Chondrocyte (in vitro differentiated cells): ENCODE measurements around the gene PRAF2. TPM values are rescaled to one million over a fixed set of nuclear protein-coding genes. Genes with fewer than 3 reads are reported as not detected.

Experiments
- DNase-seq: peaks from one replicate; pipeline ENCODE4 v3.0.0; 2021; ENCODE audit warnings: mixed read lengths, low spot score
- H3K27ac Mint-ChIP-seq: one replicate; pipeline ENCODE4 v1.8.0; 2021; ENCODE audit warnings: mild to moderate bottlenecking, moderate library complexity, mixed read lengths; ENCODE audit not compliant: unreplicated experiment
- H3K27me3 Mint-ChIP-seq: 2 replicates; pipeline ENCODE4 v1.8.0; 2021; ENCODE audit warnings: low read depth, mixed read lengths
- H3K36me3 Mint-ChIP-seq: 2 replicates; pipeline ENCODE4 v1.8.0; 2021; ENCODE audit warnings: low read depth, mixed read lengths
- H3K4me1 Mint-ChIP-seq: 2 replicates; pipeline ENCODE4 v1.8.0; 2021; ENCODE audit warnings: low read depth, mild to moderate bottlenecking, mixed read lengths
- H3K4me3 Mint-ChIP-seq: one replicate; pipeline ENCODE4 v1.8.0; 2021; ENCODE audit warnings: mild to moderate bottlenecking, moderate library complexity, mixed read lengths; ENCODE audit not compliant: unreplicated experiment
- H3K9me3 Mint-ChIP-seq: 2 replicates; pipeline ENCODE4 v1.8.0; 2021; ENCODE audit warnings: low read depth, mixed read lengths
- total RNA-seq: library from RNA; stranded (reverse); gene quantifications from 3 replicates; pipeline ENCODE4 v1.2.1, GENCODE V29; 2021
- TF ChIP-seq, protein P1 (sequence below): fragments of 200-600 bp; sonication (generic); IDR thresholded peaks from 2 replicates; pipeline ENCODE4 v1.5.0; 2021; ENCODE audit warnings: antibody characterized with exemption, mild to moderate bottlenecking, moderate library complexity

Gene PRAF2
- total RNA-seq, 1 donor from 2014 or later: 51.9 TPM

DNA sequence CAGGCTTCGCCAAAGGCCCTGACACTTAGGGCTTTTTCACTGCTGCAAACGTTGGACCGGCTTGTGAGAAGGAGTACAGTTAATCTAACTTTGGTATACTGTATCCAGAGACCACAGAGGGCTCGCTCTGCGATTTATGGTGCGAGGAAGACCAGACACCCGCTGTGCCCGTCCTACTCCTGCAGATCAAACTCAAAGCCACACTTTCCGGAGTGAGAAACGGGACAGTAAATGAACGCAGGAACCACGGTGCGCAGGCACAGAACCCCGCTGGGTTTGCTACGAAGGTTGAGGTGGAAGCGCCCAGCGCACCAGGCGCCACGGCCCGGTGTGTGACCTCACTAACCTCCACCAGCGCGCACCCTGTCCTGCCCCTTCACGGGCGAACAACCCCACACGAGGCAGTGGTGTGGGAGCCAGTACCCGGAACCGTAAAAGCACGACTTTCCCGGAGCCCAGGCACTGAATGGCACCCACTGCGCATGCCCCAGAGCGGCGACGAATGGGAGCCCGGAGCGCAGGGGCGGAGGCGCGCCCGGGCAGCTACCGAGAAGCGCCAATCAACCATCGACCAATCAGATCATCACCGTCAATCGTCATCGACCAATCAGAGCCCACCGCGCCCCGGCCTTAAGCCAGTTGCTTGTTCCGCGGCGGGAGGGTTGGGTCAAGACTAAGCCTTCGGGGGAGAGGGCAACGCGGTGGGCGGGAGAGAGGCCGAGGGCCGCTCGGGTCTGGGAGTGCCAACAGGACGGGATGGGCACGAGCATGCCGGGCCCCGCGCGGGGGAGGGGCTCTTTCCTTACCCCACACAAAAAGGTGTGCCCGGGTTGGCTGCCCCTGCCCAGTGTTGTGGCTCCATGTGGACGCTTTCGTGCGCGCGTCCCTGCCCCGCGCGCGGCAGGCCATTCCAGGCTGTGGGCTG, 27.2 kb upstream of the PRAF2 start:
- H3K4me1 Mint-ChIP-seq: peaks cover 12% of the 10 kb centered on the region
- H3K27ac Mint-ChIP-seq: peak overlapping the region; percentile 83
- H3K36me3 Mint-ChIP-seq: peaks cover 2% of the 10 kb centered on the region
- peak; percentile 96 for DNase-seq
- peaks cover 2% of the 10 kb centered on the region for H3K9me3 Mint-ChIP-seq
- peak overlapping the region; percentile 79 for H3K4me3 Mint-ChIP-seq
- TF ChIP-seq, protein P1, sequence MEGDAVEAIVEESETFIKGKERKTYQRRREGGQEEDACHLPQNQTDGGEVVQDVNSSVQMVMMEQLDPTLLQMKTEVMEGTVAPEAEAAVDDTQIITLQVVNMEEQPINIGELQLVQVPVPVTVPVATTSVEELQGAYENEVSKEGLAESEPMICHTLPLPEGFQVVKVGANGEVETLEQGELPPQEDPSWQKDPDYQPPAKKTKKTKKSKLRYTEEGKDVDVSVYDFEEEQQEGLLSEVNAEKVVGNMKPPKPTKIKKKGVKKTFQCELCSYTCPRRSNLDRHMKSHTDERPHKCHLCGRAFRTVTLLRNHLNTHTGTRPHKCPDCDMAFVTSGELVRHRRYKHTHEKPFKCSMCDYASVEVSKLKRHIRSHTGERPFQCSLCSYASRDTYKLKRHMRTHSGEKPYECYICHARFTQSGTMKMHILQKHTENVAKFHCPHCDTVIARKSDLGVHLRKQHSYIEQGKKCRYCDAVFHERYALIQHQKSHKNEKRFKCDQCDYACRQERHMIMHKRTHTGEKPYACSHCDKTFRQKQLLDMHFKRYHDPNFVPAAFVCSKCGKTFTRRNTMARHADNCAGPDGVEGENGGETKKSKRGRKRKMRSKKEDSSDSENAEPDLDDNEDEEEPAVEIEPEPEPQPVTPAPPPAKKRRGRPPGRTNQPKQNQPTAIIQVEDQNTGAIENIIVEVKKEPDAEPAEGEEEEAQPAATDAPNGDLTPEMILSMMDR: no peak
- no peaks in the 10 kb centered on the region for H3K27me3 Mint-ChIP-seq

DNA sequence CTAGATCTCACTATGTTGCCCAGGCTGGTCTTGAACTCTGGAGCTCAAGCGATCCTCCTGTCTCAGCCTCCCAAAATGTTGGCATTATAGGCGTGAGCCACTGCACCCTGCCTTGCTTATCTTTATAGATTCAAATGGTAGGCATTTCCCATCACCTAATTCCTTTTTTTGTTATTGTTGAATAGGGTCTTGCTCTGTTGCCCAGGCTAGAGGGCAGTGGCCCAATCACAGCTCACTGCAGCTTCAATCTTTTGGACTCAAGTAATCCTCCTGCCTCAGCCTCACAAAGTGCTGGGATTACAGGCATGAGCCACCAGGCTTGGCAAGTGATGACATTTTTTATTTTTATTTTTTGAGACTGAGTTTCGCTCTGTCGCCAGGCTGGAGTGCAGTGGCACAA, 22.6 kb upstream of the PRAF2 start:
- no peaks in the 10 kb centered on the region for H3K27me3 Mint-ChIP-seq
- H3K4me1 Mint-ChIP-seq: peaks cover 8% of the 10 kb centered on the region
- no peak overlapping the region for H3K27ac Mint-ChIP-seq
- H3K36me3 Mint-ChIP-seq: peaks cover 2% of the 10 kb centered on the region
- H3K9me3 Mint-ChIP-seq: peaks cover 3% of the 10 kb centered on the region
- no peak overlapping the region for H3K4me3 Mint-ChIP-seq
- DNase-seq: no peak
- TF ChIP-seq, protein P1: no peak

DNA sequence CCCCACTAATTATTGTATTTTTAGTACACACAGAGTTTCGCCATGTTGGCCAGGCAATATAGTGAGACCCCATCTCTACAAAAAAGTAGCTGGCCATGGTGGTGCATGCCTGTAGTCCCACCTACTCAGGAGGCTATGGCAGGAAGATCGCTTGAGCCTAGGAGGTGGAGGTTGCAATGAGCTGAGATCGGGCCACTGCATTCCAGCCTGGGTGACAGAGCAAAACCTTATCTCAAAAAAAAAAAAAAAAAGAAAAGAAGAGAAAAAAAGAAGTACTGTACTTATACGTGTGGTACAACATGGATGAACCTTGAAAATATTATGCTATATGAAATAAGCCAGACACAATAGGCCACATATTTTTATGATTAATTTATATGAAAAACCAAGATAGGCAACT, 15.8 kb upstream of the PRAF2 start:
- DNase-seq: no peak
- H3K9me3 Mint-ChIP-seq: no peaks in the 10 kb centered on the region
- H3K27me3 Mint-ChIP-seq: no peaks in the 10 kb centered on the region
- TF ChIP-seq, protein P1: no peak
- H3K36me3 Mint-ChIP-seq: no peaks in the 10 kb centered on the region
- H3K4me3 Mint-ChIP-seq: no peak overlapping the region
- no peak overlapping the region for H3K27ac Mint-ChIP-seq
- no peaks in the 10 kb centered on the region for H3K4me1 Mint-ChIP-seq

DNA sequence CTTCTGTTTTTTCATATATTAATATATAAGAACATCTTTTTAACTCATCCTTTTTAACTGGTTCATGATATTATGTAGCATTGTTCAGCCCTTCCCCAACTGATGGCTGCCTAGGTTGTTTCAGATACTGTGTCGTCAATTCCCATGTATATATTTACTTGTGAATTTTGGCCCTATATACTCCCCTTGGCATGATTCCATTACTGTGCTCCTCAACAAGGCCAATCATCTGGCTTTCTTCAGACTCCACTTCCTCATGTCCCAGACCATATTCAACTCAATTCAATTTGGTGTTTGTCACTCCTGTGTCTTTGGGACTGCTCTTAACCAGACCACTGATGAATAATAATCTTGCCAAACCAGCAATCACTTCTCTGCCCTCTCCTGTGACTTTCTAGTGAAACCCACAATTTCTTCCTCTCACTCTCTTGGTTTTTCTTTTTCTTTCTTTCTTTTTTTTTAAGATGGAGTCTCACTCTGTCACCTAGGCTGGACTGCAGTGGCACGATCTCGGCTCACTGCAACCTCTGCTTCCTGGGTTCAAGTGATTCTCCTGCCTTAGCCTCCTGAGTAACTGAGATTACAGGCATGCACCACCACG, 8.6 kb upstream of the PRAF2 start:
- Mint-ChIP-seq H3K27ac (no peak overlapping the region), H3K4me3 (no peak overlapping the region), H3K27me3 (no peaks in the 10 kb centered on the region), H3K36me3 (no peaks in the 10 kb centered on the region), H3K4me1 (peaks cover 11% of the 10 kb centered on the region), H3K9me3 (no peaks in the 10 kb centered on the region)
- TF ChIP-seq, protein P1: no peak
- DNase-seq: no peak

DNA sequence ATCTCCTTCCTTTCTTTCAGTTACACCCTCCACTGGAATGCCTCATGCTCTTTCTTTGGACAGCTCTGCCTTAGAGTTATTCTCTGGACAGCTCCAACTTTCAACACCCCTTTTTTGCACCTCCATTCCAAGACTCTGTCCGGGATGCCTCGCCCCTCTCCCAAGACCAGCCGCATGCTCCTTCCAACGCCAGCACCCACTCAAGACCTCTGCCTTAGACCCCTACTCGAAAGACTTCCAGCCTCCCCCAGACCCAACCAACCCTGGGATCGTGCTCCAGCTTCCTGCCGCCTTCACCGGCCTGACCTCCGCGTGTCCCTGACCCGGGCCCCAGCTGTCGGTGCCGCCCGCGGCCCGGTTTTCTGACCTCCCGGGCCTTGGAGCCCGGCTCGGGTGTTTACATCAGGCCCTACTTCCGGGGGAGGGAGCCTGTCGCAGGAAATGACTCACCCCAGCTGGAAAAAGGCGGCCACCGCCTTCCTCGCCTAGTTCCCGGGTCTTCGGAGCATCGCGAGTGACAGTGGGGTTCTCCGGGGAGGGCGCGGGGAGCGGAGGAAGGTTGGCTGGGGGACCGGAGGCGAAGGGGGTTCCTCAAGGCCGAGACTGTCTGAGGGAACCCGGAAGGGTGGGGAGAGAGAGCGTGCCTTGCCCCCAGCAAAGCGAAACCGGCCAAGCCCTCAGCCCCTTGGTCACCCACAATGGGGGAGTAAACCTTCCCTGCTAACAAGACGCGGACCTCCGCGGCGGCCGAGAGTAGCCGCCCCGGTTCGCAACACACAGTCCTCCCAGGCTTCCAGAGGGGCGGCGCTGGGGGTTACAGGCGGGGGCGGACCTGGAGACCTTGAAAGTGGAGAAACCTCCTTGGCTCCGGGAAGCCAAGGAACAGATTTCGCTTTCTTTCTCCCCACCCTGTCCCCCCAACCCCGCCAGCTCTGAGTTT, 6.0 kb upstream of the PRAF2 start, which contains the start of gene WDR45:
TSS of gene WDR45 (minus strand) at position 399 of the 940 bp plus-strand sequence. CDS start 1,792 bp downstream, outside the sequence.
- H3K9me3 Mint-ChIP-seq: no peaks in the 10 kb centered on the region
- H3K27me3 Mint-ChIP-seq: no peaks in the 10 kb centered on the region
- TF ChIP-seq, protein P1: no peak
- H3K27ac Mint-ChIP-seq: peak within 1 kb of the TSS; percentile 99
- no peak for DNase-seq
- H3K36me3 Mint-ChIP-seq: no peaks in the 10 kb centered on the region
- peaks cover 11% of the 10 kb centered on the region for H3K4me1 Mint-ChIP-seq
- H3K4me3 Mint-ChIP-seq: peak within 1 kb of the TSS; percentile 91
